HG02870 (cell line): Measurements from ENCODE around the gene PROC.
"Not testable (repeated sequence)": the region's sequence is repeated elsewhere in the genome, so short reads cannot be mapped to it uniquely, and the experiment has no call there.

Experiments used
- ATAC-seq: cut with Tn5 transposase; IDR thresholded peaks from one replicate; pipeline ENCODE4 v1.9.1; 2021; ENCODE audit warnings: mild to moderate bottlenecking, moderate library complexity; ENCODE audit not compliant: unreplicated experiment

The PROC gene

DNA sequence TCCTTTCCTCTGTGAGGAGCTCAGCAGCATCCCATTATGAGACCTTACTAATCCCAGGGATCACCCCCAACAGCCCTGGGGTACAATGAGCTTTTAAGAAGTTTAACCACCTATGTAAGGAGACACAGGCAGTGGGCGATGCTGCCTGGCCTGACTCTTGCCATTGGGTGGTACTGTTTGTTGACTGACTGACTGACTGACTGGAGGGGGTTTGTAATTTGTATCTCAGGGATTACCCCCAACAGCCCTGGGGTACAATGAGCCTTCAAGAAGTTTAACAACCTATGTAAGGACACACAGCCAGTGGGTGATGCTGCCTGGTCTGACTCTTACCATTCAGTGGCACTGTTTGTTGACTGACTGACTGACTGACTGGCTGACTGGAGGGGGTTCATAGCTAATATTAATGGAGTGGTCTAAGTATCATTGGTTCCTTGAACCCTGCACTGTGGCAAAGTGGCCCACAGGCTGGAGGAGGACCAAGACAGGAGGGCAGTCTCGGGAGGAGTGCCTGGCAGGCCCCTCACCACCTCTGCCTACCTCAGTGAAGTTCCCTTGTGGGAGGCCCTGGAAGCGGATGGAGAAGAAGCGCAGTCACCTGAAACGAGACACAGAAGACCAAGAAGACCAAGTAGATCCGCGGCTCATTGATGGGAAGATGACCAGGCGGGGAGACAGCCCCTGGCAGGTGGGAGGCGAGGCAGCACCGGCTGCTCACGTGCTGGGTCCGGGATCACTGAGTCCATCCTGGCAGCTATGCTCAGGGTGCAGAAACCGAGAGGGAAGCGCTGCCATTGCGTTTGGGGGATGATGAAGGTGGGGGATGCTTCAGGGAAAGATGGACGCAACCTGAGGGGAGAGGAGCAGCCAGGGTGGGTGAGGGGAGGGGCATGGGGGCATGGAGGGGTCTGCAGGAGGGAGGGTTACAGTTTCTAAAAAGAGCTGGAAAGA is 7.6 kb downstream of the PROC start:
- no peak for ATAC-seq

DNA sequence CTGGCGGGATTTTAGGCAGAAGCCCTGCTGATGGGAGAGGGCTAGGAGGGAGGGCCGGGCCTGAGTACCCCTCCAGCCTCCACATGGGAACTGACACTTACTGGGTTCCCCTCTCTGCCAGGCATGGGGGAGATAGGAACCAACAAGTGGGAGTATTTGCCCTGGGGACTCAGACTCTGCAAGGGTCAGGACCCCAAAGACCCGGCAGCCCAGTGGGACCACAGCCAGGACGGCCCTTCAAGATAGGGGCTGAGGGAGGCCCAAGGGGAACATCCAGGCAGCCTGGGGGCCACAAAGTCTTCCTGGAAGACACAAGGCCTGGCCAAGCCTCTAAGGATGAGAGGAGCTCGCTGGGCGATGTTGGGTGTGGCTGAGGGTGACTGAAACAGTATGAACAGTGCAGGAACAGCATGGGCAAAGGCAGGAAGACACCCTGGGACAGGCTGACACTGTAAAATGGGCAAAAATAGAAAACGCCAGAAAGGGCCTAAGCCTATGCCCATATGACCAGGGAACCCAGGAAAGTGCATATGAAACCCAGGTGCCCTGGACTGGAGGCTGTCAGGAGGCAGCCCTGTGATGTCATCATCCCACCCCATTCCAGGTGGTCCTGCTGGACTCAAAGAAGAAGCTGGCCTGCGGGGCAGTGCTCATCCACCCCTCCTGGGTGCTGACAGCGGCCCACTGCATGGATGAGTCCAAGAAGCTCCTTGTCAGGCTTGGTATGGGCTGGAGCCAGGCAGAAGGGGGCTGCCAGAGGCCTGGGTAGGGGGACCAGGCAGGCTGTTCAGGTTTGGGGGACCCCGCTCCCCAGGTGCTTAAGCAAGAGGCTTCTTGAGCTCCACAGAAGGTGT is 8.5 kb downstream of the PROC start:
- no peak for ATAC-seq

DNA sequence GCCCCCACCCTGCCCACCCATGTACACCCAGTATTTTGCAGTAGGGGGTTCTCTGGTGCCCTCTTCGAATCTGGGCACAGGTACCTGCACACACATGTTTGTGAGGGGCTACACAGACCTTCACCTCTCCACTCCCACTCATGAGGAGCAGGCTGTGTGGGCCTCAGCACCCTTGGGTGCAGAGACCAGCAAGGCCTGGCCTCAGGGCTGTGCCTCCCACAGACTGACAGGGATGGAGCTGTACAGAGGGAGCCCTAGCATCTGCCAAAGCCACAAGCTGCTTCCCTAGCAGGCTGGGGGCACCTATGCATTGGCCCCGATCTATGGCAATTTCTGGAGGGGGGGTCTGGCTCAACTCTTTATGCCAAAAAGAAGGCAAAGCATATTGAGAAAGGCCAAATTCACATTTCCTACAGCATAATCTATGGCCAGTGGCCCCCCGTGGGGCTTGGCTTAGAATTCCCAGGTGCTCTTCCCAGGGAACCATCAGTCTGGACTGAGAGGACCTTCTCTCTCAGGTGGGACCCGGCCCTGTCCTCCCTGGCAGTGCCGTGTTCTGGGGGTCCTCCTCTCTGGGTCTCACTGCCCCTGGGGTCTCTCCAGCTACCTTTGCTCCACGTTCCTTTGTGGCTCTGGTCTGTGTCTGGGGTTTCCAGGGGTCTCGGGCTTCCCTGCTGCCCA is 9.3 kb downstream of the PROC start:
- ATAC-seq, result no peak

DNA sequence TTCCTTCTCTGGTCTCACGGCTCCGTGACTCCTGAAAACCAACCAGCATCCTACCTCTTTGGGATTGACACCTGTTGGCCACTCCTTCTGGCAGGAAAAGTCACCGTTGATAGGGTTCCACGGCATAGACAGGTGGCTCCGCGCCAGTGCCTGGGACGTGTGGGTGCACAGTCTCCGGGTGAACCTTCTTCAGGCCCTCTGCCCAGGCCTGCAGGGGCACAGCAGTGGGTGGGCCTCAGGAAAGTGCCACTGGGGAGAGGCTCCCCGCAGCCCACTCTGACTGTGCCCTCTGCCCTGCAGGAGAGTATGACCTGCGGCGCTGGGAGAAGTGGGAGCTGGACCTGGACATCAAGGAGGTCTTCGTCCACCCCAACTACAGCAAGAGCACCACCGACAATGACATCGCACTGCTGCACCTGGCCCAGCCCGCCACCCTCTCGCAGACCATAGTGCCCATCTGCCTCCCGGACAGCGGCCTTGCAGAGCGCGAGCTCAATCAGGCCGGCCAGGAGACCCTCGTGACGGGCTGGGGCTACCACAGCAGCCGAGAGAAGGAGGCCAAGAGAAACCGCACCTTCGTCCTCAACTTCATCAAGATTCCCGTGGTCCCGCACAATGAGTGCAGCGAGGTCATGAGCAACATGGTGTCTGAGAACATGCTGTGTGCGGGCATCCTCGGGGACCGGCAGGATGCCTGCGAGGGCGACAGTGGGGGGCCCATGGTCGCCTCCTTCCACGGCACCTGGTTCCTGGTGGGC is 10.0 kb downstream of the PROC start:
- ATAC-seq, result no peak

DNA sequence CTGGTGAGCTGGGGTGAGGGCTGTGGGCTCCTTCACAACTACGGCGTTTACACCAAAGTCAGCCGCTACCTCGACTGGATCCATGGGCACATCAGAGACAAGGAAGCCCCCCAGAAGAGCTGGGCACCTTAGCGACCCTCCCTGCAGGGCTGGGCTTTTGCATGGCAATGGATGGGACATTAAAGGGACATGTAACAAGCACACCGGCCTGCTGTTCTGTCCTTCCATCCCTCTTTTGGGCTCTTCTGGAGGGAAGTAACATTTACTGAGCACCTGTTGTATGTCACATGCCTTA is 10.5 kb downstream of the PROC start:
- ATAC-seq, result no peak

DNA sequence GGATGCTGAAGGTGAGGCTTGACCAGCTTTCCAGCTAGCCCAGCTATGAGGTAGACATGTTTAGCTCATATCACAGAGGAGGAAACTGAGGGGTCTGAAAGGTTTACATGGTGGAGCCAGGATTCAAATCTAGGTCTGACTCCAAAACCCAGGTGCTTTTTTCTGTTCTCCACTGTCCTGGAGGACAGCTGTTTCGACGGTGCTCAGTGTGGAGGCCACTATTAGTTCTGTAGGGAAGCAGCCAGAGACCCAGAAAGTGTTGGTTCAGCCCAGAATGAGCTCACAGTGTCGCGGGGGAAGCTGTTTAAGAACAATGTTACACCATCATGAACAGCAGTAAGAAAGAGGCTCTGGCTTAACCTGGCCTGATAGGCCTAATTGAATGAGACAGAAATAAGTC is 11.1 kb downstream of the PROC start:
- no peak for ATAC-seq

DNA sequence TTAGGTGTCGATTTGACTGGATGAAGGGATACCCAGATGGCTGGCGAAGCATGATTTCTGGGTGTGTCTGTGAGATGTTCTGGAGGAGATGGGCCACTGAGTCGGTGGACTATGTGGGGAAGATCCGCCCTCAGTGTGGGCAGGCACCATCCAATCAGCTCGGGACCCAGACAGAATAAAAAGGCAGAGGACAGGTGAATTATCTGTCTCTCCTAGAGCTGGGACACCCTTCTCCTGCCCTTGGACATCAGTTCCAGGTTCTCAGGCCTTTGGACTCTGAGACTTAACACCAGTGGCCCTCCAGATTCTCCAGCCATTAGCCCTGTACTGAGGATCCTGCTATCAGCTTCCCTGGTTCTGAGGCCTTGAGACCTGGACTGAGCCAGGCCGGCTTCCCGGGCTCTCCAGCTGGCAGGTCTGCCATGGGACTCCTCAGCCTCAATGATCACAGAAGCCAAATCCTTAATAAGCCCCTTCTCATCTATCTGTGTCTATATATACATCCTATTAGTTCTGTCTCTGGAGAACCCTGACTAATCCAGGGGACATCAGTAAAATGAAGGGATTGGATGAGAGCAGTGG is 11.7 kb downstream of the PROC start:
- ATAC-seq, result no peak

DNA sequence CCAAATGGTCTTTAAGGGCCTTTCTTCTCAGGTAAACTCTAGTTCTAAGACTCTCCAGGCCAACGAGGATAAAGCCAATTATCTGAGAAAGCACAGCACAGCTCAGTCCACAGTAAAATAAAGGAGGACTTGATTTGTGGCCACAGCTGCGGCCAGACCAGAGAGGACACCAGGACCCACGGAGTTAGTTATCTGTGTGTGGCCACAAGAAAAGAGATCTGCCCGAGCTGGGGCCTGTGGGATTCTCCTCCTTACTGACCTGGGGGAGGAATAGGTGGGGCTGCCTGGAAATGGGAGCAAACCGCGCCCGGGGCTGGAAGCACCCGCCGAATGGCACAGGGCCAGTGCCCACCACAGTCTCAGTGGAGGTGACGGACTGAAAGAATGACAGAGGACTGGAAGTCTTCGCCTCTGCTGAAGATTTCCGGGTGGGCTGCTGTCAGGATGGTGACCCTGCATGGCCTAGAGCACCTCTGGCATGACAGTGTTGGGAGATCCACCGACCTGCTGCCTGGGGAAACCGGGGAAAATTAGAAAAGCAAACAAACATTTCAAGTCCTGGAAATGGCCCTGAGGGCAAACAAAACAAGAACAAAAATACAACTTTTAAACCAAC is 13.3 kb downstream of the PROC start:
- no peak for ATAC-seq

DNA sequence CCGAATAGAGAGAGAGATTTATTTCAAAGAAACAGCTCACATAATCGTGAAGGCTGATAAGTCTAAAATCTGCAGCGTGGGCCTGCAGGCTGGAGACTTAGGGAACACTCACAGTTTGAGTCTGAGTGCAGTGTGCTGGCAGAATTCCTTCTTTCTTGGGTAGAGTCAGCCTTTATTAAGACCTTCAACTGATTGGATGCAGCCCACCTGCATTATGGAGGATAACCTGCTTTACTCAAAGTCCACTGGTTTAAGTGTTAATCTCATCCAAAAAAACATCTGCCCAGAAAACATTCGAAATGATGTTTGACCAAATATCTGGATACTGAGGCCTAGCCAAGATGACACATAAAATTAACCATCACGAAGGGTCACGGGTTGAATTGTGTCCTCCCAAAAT is 16.3 kb downstream of the PROC start:
- ATAC-seq, result no peak

DNA sequence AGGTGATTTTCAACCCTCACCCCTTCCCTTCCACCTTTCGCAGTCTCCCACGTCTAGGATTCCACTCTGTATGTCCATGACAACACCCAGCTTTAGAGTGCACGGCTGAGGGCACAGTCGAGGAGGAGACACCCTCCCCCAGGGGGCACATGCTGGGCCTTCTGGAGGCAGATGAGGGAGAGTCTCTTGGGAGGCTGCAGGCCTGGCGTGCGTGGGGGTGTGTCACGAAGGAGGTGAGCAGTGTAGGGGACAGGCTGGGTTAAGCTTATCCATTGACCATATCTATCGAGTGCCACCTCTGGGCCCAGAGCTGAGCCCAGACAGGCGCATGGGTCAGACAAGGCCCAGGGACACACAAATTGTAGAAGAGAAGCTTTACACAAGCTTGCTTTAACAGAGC is 18.8 kb downstream of the PROC start:
- ATAC-seq, result no peak

DNA sequence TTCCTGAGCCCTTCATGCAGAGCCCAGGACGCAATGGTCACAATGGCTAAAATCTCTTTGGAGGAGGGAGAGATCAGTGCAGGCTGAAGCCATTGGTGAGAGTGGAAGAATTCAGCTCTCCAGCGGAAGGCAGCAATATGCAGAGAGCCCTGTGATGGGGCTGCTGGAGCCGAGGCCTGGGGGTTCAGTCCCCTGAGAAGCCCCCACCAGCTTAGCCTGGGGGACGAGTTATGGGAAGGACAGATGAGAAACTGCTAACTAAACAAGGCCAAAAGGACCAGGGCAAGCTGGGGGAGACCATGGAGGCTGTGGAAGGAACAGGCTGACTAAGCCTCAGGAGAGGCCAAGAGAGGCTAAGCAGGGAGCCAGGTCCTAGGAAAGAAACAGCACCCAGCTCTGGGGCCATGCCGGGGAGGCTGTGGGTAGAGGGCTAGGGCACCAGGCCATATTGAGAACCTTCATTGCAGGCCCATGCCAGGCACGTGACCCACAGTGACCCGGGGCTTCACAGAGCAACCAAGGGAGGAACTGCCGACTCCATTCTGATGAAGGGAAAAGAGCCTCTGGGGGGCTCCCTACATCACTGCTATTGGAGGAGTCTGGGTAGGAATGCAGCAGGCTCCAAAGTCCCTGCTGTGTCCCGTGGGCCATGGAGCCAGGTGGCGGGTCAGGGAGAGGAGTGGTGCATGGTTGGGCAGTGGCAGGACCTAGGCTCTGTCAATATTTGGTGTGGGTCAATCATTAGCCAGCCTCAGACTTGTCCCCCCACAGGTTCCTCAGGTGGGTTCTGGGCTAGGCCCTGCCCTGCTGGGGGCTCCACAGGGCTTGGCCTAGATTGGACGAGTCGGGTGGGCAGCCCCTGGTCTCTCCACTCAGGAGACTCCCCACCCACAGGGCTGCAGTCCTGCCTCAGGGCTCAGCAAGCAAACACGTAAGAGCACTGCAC is 19.8 kb downstream of the PROC start:
- ATAC-seq, result no peak

DNA sequence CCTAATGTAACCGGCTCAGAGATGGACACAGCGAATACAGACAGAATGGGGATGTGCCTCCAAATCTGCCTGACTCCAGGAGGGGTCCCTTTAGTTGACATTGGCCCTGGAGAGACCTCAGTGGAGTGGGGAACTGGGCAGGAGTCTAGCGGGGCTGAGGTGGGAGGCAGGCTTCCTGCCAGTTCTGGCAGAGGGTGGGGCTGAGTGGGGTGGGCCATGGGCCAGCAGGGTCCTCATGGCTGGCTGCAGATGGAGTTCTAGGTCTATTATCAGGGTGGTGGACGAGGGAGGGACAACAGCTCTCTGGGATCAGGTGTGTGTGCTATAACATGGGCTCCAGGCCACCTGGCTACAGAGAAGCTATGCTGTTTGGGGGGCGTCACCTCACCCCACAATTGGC is 21.1 kb downstream of the PROC start:
- ATAC-seq, result no peak

DNA sequence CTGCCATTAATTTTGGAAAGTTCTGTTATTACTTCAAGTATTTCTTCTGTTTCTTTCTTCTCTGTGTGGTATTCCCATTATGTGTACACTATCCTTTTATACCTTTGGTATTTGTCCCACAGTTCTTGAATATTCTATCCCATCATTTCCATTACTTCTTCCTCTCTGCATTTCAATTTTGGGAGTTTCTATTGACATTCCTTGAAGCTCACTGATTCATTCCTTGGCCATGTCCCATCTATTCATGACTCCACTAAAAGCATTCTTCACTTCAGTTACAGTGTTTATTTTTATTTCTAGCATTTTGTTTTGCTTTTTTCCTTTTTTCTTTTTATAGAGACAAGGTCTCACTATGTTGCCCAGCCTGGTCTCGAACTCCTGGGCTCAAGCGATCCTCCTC is 30.3 kb downstream of the PROC start:
- no peak for ATAC-seq

DNA sequence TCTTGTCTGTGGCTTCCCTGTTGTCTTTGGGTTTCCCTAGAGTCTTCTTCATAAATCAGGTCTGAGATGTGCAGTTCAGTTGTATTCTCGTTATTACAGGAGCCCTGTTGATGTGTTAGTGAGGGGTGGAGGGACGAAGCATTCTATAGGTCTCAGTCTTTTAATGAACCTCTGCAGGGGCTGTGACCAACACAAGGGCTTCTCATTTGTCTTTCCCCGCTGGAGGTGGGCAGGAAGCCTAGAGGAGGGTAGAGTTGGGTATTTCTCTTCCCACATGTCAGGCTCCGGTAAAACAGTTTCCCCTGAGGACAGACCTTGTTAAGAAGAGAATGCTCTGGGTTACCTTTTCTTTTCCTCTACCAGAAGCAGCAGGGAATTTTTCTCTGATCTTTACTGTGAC is 31.2 kb downstream of the PROC start:
- no peak for ATAC-seq

DNA sequence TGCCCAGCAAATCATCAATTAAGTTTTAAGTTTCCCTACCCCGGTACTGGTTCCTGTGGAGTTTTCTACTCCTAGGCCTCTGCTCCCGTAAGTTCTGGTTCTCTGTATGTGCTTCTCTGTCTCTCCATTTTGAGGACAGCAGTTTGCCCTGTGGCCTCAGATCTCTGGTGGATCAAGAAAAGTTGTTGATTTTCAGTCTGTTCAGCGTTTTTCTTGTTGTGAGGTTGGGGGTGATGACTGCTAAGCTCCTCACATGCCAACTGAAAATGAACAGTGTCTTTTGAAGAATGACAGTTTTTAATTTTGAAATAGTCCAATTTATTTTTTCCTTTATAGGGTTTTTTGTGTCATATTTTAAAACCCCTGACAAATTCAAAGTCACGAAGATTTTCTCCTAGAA is 31.7 kb downstream of the PROC start:
- ATAC-seq, result no peak

DNA sequence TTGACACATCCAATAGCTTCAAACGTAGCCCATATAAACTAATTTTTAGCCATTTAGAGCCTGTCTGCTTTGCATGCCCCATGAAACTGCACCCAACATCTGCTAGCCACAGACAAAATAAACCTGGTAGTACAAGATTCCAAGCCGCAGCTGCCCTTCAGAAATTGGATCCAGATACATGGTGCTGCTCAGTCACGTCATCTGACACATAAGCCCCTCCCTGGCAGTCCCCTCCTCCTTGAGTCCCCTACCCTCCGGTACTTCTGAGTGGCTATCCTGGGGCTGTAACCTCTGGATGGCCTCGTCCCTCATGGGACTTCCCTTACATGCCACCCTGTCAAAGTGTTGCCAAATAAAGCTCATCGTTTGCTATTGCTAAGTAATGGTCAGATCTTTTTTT is 33.8 kb downstream of the PROC start:
- ATAC-seq, result no peak

DNA sequence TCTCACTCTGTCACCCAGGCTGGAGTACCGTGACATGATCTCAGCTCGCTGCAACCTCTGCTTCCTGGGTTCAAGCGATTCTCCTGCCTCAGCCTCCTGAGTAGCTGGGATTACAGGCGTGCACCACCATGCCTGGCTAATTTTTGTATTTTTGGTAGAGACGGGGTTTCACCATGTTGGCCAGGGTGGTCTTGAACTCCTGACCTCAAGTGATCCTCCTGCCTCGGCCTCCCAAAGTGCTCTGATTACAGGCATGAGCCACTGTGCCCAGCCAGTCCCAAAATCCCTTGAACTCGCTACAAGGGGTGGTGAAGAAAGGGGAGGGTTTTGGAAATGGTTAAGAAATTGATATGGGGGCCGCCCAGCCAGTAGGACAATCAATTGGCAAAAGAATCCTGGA is 34.2 kb downstream of the PROC start:
- not testable (repeated sequence) for ATAC-seq

DNA sequence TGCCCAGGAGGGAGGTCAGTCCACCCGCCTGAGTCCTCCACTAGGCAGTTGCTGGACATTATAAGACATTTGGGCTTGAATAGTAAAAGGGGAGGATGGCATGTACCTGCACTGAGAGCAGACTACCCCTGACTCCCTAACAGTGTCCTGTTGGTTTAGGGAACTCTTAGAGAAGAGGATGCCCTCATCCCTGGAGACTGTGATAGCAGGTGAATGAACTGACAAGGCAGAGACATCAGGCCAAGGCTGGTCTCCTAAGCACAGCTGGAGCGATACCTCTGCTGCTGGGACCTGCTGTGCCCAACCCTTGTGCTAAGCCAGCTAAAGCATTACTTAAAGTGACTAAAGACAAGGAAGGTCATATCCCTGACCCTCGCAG is 34.8 kb downstream of the PROC start:
- ATAC-seq, result no peak
